ENCODE data around the gene NME4.

The NME4 gene

GRCh38 chr16:398561-399339, 1.8 kb downstream of the NME4 start:
- WGBS: 87% methylated on average over 24 of the region's 24 CpGs
- Histone ChIP-seq H3K18ac (ENCODE audit: low read depth in 1 of 2, low read length in 2 of 2) (peak overlapping the region in 1 of 2 experiments; percentile 50), H3K4ac (ENCODE audit: low read depth in 1 of 2, low read length in 2 of 2) (peak overlapping the region; percentile 3 to 71), H2BK12ac (ENCODE audit: low read length in 2 of 2) (no peak overlapping the region), H4K8ac (ENCODE audit: low read length) (peak overlapping the region; percentile 95), H2AK5ac (ENCODE audit: low read length, severe bottlenecking) (peak overlapping the region; percentile 9), H3K4me1 (ENCODE audit: control insufficient read depth, insufficient read depth, low read depth, low read length) (peaks cover 30% of the 10 kb centered on the region), H3K14ac (ENCODE audit: low read length in 2 of 2) (no peak overlapping the region), H3K4me3 (ENCODE audit: insufficient read depth in 1 of 2, low read depth in 1 of 2, low read length in 2 of 2) (no peak overlapping the region), H3K36me3 (ENCODE audit: control insufficient read depth in 1 of 2, insufficient read depth in 2 of 2, low read depth in 1 of 2, low read length in 2 of 2) (peaks cover 15 to 23% of the 10 kb centered on the region in 2 experiments), H2BK15ac (ENCODE audit: low read depth, poor library complexity, severe bottlenecking) (no peak overlapping the region), H2BK5ac (ENCODE audit: low read depth, low read length, poor library complexity, severe bottlenecking) (no peak overlapping the region), H2AFZ (ENCODE audit: low read depth, low read length) (no peak overlapping the region), H3K79me1 (replicated peaks; ENCODE audit: low read length, poor library complexity, severe bottlenecking) (peaks cover 10% of the 10 kb centered on the region), H3K27me3 (ENCODE audit: control insufficient read depth in 1 of 2, insufficient read depth in 1 of 2, low read length in 2 of 2) (no peaks in the 10 kb centered on the region), H2BK120ac (ENCODE audit: low read depth, low read length) (no peak overlapping the region), H3K27ac (ENCODE audit: low read length, poor library complexity, severe bottlenecking) (no peak overlapping the region), H3K9me3 (ENCODE audit: control insufficient read depth, low read length) (no peaks in the 10 kb centered on the region), H3K4me2 (ENCODE audit: low read length, poor library complexity, severe bottlenecking) (no peak overlapping the region), H3K9ac (ENCODE audit: low read length) (peak overlapping the region; percentile 70), H3K23ac (ENCODE audit: low read length in 2 of 2) (no peak overlapping the region), H4K91ac (ENCODE audit: low read length) (peak overlapping the region; percentile 85)
- no peak for DNase-seq

GRCh38 chr16:399340-400019, 2.5 kb downstream of the NME4 start:
- Histone ChIP-seq H3K79me1 (replicated peaks; ENCODE audit: low read length, poor library complexity, severe bottlenecking) (peaks cover 10% of the 10 kb centered on the region), H3K4me2 (ENCODE audit: low read length, poor library complexity, severe bottlenecking) (no peak overlapping the region), H3K27ac (ENCODE audit: low read length, poor library complexity, severe bottlenecking) (no peak overlapping the region), H2AK5ac (ENCODE audit: low read length, severe bottlenecking) (no peak overlapping the region), H2BK15ac (ENCODE audit: low read depth, poor library complexity, severe bottlenecking) (peak overlapping the region; percentile 52), H4K8ac (ENCODE audit: low read length) (no peak overlapping the region), H3K9me3 (ENCODE audit: control insufficient read depth, low read length) (no peaks in the 10 kb centered on the region), H3K4me3 (ENCODE audit: insufficient read depth in 1 of 2, low read depth in 1 of 2, low read length in 2 of 2) (no peak overlapping the region), H3K9ac (ENCODE audit: low read length) (no peak overlapping the region), H2BK5ac (ENCODE audit: low read depth, low read length, poor library complexity, severe bottlenecking) (no peak overlapping the region), H3K18ac (ENCODE audit: low read depth in 1 of 2, low read length in 2 of 2) (peak overlapping the region in 1 of 2 experiments; percentile 50), H2BK12ac (ENCODE audit: low read length in 2 of 2) (no peak overlapping the region), H2AFZ (ENCODE audit: low read depth, low read length) (no peak overlapping the region), H3K27me3 (ENCODE audit: control insufficient read depth in 1 of 2, insufficient read depth in 1 of 2, low read length in 2 of 2) (no peaks in the 10 kb centered on the region), H3K36me3 (ENCODE audit: control insufficient read depth in 1 of 2, insufficient read depth in 2 of 2, low read depth in 1 of 2, low read length in 2 of 2) (peaks cover 15 to 23% of the 10 kb centered on the region in 2 experiments), H3K4me1 (ENCODE audit: control insufficient read depth, insufficient read depth, low read depth, low read length) (peaks cover 30% of the 10 kb centered on the region), H3K4ac (ENCODE audit: low read depth in 1 of 2, low read length in 2 of 2) (no peak overlapping the region), H4K91ac (ENCODE audit: low read length) (peak overlapping the region; percentile 14), H2BK120ac (ENCODE audit: low read depth, low read length) (no peak overlapping the region), H3K14ac (ENCODE audit: low read length in 2 of 2) (no peak overlapping the region), H3K23ac (ENCODE audit: low read length in 2 of 2) (no peak overlapping the region)
- 95% methylated on average over 22 of the region's 22 CpGs for WGBS
- DNase-seq: no peak

GRCh38 chr16:400061-400591, 3.1 kb downstream of the NME4 start:
- H2BK12ac ChIP-seq (ENCODE audit: low read length in 2 of 2): no peak overlapping the region
- H3K9me3 ChIP-seq (ENCODE audit: control insufficient read depth, low read length): no peaks in the 10 kb centered on the region
- peak overlapping the region in 1 of 2 experiments; percentile 85 for H3K4me3 ChIP-seq (ENCODE audit: insufficient read depth in 1 of 2, low read depth in 1 of 2, low read length in 2 of 2)
- H2BK5ac ChIP-seq (ENCODE audit: low read depth, low read length, poor library complexity, severe bottlenecking): no peak overlapping the region
- H3K27ac ChIP-seq (ENCODE audit: low read length, poor library complexity, severe bottlenecking): no peak overlapping the region
- H4K91ac ChIP-seq (ENCODE audit: low read length): no peak overlapping the region
- no peak overlapping the region for H3K23ac ChIP-seq (ENCODE audit: low read length in 2 of 2)
- no peak overlapping the region for H2AK5ac ChIP-seq (ENCODE audit: low read length, severe bottlenecking)
- DNase-seq: no peak
- no peak overlapping the region for H3K18ac ChIP-seq (ENCODE audit: low read depth in 1 of 2, low read length in 2 of 2)
- H3K27me3 ChIP-seq (ENCODE audit: control insufficient read depth in 1 of 2, insufficient read depth in 1 of 2, low read length in 2 of 2): no peaks in the 10 kb centered on the region
- peak overlapping the region; percentile 91 for H3K9ac ChIP-seq (ENCODE audit: low read length)
- H3K14ac ChIP-seq (ENCODE audit: low read length in 2 of 2): no peak overlapping the region
- H3K79me1 ChIP-seq (replicated peaks; ENCODE audit: low read length, poor library complexity, severe bottlenecking): peaks cover 10% of the 10 kb centered on the region
- H3K4me1 ChIP-seq (ENCODE audit: control insufficient read depth, insufficient read depth, low read depth, low read length): peaks cover 30% of the 10 kb centered on the region
- H3K4ac ChIP-seq (ENCODE audit: low read depth in 1 of 2, low read length in 2 of 2): no peak overlapping the region
- no peak overlapping the region for H2BK120ac ChIP-seq (ENCODE audit: low read depth, low read length)
- H3K4me2 ChIP-seq (ENCODE audit: low read length, poor library complexity, severe bottlenecking): no peak overlapping the region
- 92% methylated on average over 10 of the region's 10 CpGs for WGBS
- H4K8ac ChIP-seq (ENCODE audit: low read length): no peak overlapping the region
- H2AFZ ChIP-seq (ENCODE audit: low read depth, low read length): no peak overlapping the region
- H2BK15ac ChIP-seq (ENCODE audit: low read depth, poor library complexity, severe bottlenecking): peak overlapping the region; percentile 52
- H3K36me3 ChIP-seq (ENCODE audit: control insufficient read depth in 1 of 2, insufficient read depth in 2 of 2, low read depth in 1 of 2, low read length in 2 of 2): peaks cover 15 to 23% of the 10 kb centered on the region in 2 experiments
